Transverse colon (tissue), 4 donors: ENCODE data around the gene SIMC1.
"Not testable (repeated sequence)": the region's sequence is repeated elsewhere in the genome, so short reads cannot be mapped to it uniquely, and the experiment has no call there.

Experiments used
- EP300 ChIP-seq: sonication (generic); formaldehyde crosslinking; IDR thresholded peaks from one replicate; pipeline ENCODE4 v1.6.1; 2017; ENCODE audit warnings: antibody characterized with exemption, low read depth
- POLR2A ChIP-seq: fragments of 450-650 bp; IDR thresholded peaks from one replicate; pipeline ENCODE4 v1.6.1; 2016; ENCODE audit warnings: antibody characterized with exemption, mild to moderate bottlenecking, moderate library complexity
- POLR2AphosphoS5 ChIP-seq, 3 donors: sonication (generic); formaldehyde crosslinking; IDR thresholded peaks; one replicate each; pipeline ENCODE4 v1.6.1; 2016; ENCODE audit warnings: antibody characterized with exemption in 3 of 3
- TF ChIP-seq, protein P1 (sequence below), 5 experiments: fragments of 200-600 bp in 3 of 5; fragments of 450-650 bp in 2 of 5; sonication (generic) in 3 of 5; IDR thresholded peaks; 1 replicate in 2 of 5; 2 replicates in 3 of 5; pipeline ENCODE4 v1.5.1; 2016 to 2017; ENCODE audit warnings: antibody characterized with exemption in 5 of 5, inconsistent platforms in 3 of 5, mild to moderate bottlenecking in 2 of 5, moderate library complexity in 1 of 5

DNA sequence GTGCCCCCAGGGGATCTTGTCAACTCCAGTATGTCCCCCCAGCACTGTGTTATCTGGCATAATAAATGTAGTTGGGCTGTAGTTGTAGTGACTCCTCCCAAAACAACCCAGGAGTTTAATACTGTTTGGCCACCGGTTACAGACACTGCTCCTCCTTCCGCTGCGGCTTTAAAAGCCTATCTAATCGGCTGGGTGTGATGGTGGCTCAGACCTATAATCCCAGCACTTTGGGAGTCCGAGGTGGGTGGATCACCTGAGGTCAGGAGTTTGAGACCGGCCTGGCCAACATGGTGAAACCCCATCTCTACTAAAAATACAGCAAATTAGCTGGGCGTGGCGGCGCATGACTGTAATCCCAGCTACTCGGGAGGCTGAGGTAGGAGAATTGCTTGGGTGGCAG is 34.7 kb upstream of the SIMC1 start:
- TF ChIP-seq, protein P1, sequence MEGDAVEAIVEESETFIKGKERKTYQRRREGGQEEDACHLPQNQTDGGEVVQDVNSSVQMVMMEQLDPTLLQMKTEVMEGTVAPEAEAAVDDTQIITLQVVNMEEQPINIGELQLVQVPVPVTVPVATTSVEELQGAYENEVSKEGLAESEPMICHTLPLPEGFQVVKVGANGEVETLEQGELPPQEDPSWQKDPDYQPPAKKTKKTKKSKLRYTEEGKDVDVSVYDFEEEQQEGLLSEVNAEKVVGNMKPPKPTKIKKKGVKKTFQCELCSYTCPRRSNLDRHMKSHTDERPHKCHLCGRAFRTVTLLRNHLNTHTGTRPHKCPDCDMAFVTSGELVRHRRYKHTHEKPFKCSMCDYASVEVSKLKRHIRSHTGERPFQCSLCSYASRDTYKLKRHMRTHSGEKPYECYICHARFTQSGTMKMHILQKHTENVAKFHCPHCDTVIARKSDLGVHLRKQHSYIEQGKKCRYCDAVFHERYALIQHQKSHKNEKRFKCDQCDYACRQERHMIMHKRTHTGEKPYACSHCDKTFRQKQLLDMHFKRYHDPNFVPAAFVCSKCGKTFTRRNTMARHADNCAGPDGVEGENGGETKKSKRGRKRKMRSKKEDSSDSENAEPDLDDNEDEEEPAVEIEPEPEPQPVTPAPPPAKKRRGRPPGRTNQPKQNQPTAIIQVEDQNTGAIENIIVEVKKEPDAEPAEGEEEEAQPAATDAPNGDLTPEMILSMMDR (IDR thresholded peaks at IDR 0.05) = not testable (repeated sequence)
- TF ChIP-seq EP300; POLR2A; POLR2AphosphoS5 (IDR thresholded peaks at IDR 0.05): not testable (repeated sequence)
